H9 (cell line): ENCODE measurements around the gene ZIM2. TPM values are rescaled to one million over a fixed set of nuclear protein-coding genes. Genes with fewer than 3 reads are reported as not detected.

Source experiments
- DNase-seq: peaks from one replicate; pipeline ENCODE4 v3.0.0-alpha.2; 2017
- H2AFZ ChIP-seq: one replicate; pipeline ENCODE4 v1.6.1; 2013; ENCODE audit warnings: mild to moderate bottlenecking, low read length, control low read depth, moderate library complexity
- H2AK5ac ChIP-seq: 2 replicates; pipeline ENCODE4 v1.6.1; 2013; ENCODE audit warnings: low read length, control low read depth, mixed read lengths; ENCODE audit not compliant: insufficient read length
- H2BK120ac ChIP-seq: one replicate; pipeline ENCODE4 v1.6.1; 2013; ENCODE audit warnings: low read depth, mild to moderate bottlenecking, low read length, control low read depth, inconsistent platforms; ENCODE audit not compliant: poor library complexity, severe bottlenecking
- H2BK12ac ChIP-seq: 2 replicates; pipeline ENCODE4 v1.6.1; 2013; ENCODE audit warnings: low read length, control low read depth, mixed read lengths, low read depth; ENCODE audit not compliant: insufficient read length
- H2BK15ac ChIP-seq: 2 replicates; pipeline ENCODE4 v1.6.1; 2013; ENCODE audit warnings: low read depth, low read length, control low read depth
- H2BK20ac ChIP-seq: one replicate; pipeline ENCODE4 v1.6.1; 2013; ENCODE audit warnings: low read depth, mild to moderate bottlenecking, low read length, control low read depth, inconsistent platforms; ENCODE audit not compliant: poor library complexity, severe bottlenecking
- H2BK5ac ChIP-seq: 2 replicates; pipeline ENCODE4 v1.6.1; 2013; ENCODE audit warnings: low read length, control low read depth, mixed read lengths; ENCODE audit not compliant: insufficient read length
- H3K14ac ChIP-seq: 2 replicates; pipeline ENCODE4 v1.6.1; 2013; ENCODE audit warnings: low read length, control low read depth; ENCODE audit not compliant: insufficient read depth
- H3K18ac ChIP-seq: 2 replicates; pipeline ENCODE4 v1.6.1; 2013; ENCODE audit warnings: low read depth, mild to moderate bottlenecking, mixed read lengths, low read length, control low read depth; ENCODE audit not compliant: insufficient read length
- H3K23ac ChIP-seq: 2 replicates; pipeline ENCODE4 v1.6.1; 2013; ENCODE audit warnings: low read length, control low read depth, mixed read lengths, low read depth; ENCODE audit not compliant: insufficient read length
- H3K23me2 ChIP-seq: 2 replicates; pipeline ENCODE4 v1.6.1; 2013; ENCODE audit warnings: low read depth, mild to moderate bottlenecking, mixed read lengths, low read length, control low read depth; ENCODE audit not compliant: insufficient read length, poor library complexity, severe bottlenecking
- H3K27ac ChIP-seq: 2 replicates; pipeline ENCODE4 v1.5.1; 2013; ENCODE audit warnings: low read length, control low read depth, mixed read lengths, low read depth; ENCODE audit not compliant: insufficient read length
- H3K27me3 ChIP-seq: 2 replicates; pipeline ENCODE4 v1.6.1; 2013; ENCODE audit warnings: low read length, control low read depth, inconsistent platforms; ENCODE audit not compliant: insufficient read depth
- H3K4ac ChIP-seq: 2 replicates; pipeline ENCODE4 v1.6.1; 2013; ENCODE audit warnings: low read depth, mild to moderate bottlenecking, control low read depth, inconsistent platforms, low read length, moderate library complexity
- H3K4me1 ChIP-seq: 2 replicates; pipeline ENCODE4 v1.6.1; 2013; ENCODE audit warnings: low read length, control low read depth, inconsistent platforms; ENCODE audit not compliant: insufficient read depth
- H3K4me2 ChIP-seq: 2 replicates; pipeline ENCODE4 v1.6.1; 2013; ENCODE audit warnings: low read length, control low read depth, mixed read lengths; ENCODE audit not compliant: insufficient read length, insufficient read depth
- H3K56ac ChIP-seq: 2 replicates; pipeline ENCODE4 v1.6.1; 2013; ENCODE audit warnings: low read depth, mild to moderate bottlenecking, mixed read lengths, low read length, control low read depth; ENCODE audit not compliant: insufficient read length
- H3K79me1 ChIP-seq: 2 replicates; pipeline ENCODE4 v1.6.1; 2013; ENCODE audit warnings: low read depth, mild to moderate bottlenecking, moderate library complexity, low read length, control low read depth, inconsistent platforms; ENCODE audit not compliant: insufficient read depth, poor library complexity, severe bottlenecking
- H3K79me2 ChIP-seq: 2 replicates; pipeline ENCODE4 v1.6.1; 2013; ENCODE audit warnings: low read length, control low read depth, inconsistent platforms; ENCODE audit not compliant: insufficient read depth
- H3K9ac ChIP-seq: 2 replicates; pipeline ENCODE4 v1.6.1; 2013; ENCODE audit warnings: low read length, control low read depth, mixed read lengths; ENCODE audit not compliant: insufficient read length; ENCODE audit errors: extremely low read depth
- H3K9me3 ChIP-seq: one replicate; pipeline ENCODE4 v1.6.1; 2013; ENCODE audit warnings: low read depth, low read length, inconsistent platforms; ENCODE audit not compliant: control insufficient read depth
- H3T11ph ChIP-seq: one replicate; pipeline ENCODE4 v1.6.1; 2013; ENCODE audit warnings: mild to moderate bottlenecking, low read length, control low read depth, inconsistent platforms
- H4K20me1 ChIP-seq: one replicate; pipeline ENCODE4 v1.6.1; 2013; ENCODE audit not compliant: control insufficient read depth, insufficient read length, insufficient read depth
- H4K5ac ChIP-seq: 2 replicates; pipeline ENCODE4 v1.6.1; 2013; ENCODE audit warnings: low read depth, mild to moderate bottlenecking, mixed read lengths, low read length, control low read depth; ENCODE audit not compliant: insufficient read length
- H4K8ac ChIP-seq: replicated peaks from 2 replicates; pipeline ENCODE4 v1.6.1; 2013; ENCODE audit warnings: low read length, control low read depth, mixed read lengths, low read depth; ENCODE audit not compliant: insufficient read length
- H4K91ac ChIP-seq: 2 replicates; pipeline ENCODE4 v1.6.1; 2013; ENCODE audit warnings: low read depth, mild to moderate bottlenecking, moderate library complexity, mixed read lengths, low read length, control low read depth; ENCODE audit not compliant: insufficient read length
- H3K27ac Mint-ChIP-seq, 3 experiments: 2 replicates in 2 of 3; 3 replicates in 1 of 3; pipeline ENCODE4 v1.8.0; 2020 to 2021; ENCODE audit warnings: mixed read lengths in 3 of 3, mild to moderate bottlenecking in 1 of 3, moderate library complexity in 1 of 3
- H3K27me3 Mint-ChIP-seq: 2 replicates; pipeline ENCODE4 v1.8.0; 2021; ENCODE audit warnings: low read depth, mild to moderate bottlenecking, moderate library complexity, mixed read lengths
- H3K36me3 Mint-ChIP-seq, 3 experiments: 2 replicates in 2 of 3; 3 replicates in 1 of 3; pipeline ENCODE4 v1.8.0; 2020 to 2021; ENCODE audit warnings: low read depth in 3 of 3, mixed read lengths in 3 of 3; ENCODE audit not compliant: insufficient read depth in 1 of 3
- H3K4me1 Mint-ChIP-seq, 2 experiments: 2 replicates each; pipeline ENCODE4 v1.8.0; 2020; ENCODE audit warnings: mixed read lengths in 2 of 2
- H3K4me3 Mint-ChIP-seq, 2 experiments: 2 replicates in 1 of 2; 3 replicates in 1 of 2; pipeline ENCODE4 v1.8.0; 2020 to 2021; ENCODE audit warnings: mild to moderate bottlenecking in 2 of 2, mixed read lengths in 2 of 2, moderate library complexity in 1 of 2
- H3K9me3 Mint-ChIP-seq, 2 experiments: 2 replicates in 1 of 2; 3 replicates in 1 of 2; pipeline ENCODE4 v1.8.0; 2020; ENCODE audit warnings: mild to moderate bottlenecking in 2 of 2, mixed read lengths in 2 of 2, moderate library complexity in 1 of 2
- WGBS: extraction: QIAGEN DNeasy Blood & Tissue Kit; methylation state at CpG from one replicate; pipeline ENCODE4 v1.1.7; 2013; ENCODE audit warnings: missing lambda C conversion rate, low lambda C conversion rate, mixed read lengths; ENCODE audit not compliant: insufficient read length; ENCODE audit errors: extremely low coverage; 5-methylcytosine and 5-hydroxymethylcytosine counted together
- total RNA-seq: library from RNA; stranded (reverse); gene quantifications from 2 replicates; pipeline ENCODE4 v1.2.1, GENCODE V29; 2021
- TF ChIP-seq, protein P1 (sequence below): fragments of 200-600 bp; sonication (generic); conservative IDR thresholded peaks from 3 replicates; pipeline ENCODE4 v1.8.0; 2021; ENCODE audit warnings: antibody characterized with exemption, mild to moderate bottlenecking

The ZIM2 gene
- total RNA-seq, 1 experiment from 2014 or later, result not detected

DNA sequence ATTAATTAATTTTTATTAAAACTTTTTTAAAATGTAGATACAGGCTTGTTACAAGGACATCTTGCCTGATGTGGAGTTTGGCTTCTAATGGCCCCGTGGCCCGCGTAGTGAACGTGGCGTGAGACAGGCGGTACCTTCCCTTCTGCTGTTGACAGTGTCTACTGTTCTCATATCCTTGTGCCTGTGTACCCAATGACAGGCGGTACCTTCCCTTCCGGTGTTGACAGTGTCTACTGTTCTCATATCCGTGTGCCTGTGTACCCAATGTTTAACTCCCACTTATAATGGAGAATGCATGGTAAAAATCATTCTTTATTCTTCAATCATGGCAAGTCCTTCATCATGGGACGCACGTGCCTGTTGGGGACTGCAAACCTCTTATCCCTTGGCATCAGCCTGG, 89.9 kb downstream of the ZIM2 start:
- no peak overlapping the region for H4K8ac ChIP-seq
- Mint-ChIP-seq H3K4me1 (no peaks in the 10 kb centered on the region), H3K27me3 (peaks cover 6% of the 10 kb centered on the region; the same call in 1 of the 2 replicates), H3K36me3 (peaks cover 17 to 44% (median 23%) of the 10 kb centered on the region in 3 experiments), H3K4me3 (no peak overlapping the region), H3K27ac (no peak overlapping the region), H3K9me3 (peaks cover 86 to 95% of the 10 kb centered on the region in 2 experiments)
- peaks cover 41% of the 10 kb centered on the region for H3K9me3 ChIP-seq
- H3K56ac ChIP-seq, result no peak overlapping the region
- H2AFZ ChIP-seq, result no peak overlapping the region
- no peak overlapping the region for H2BK15ac ChIP-seq
- no peak overlapping the region for H3K4me2 ChIP-seq
- no peak overlapping the region for H4K91ac ChIP-seq
- no peak overlapping the region for H3K27ac ChIP-seq
- no peaks in the 10 kb centered on the region for H3K23me2 ChIP-seq
- H3T11ph ChIP-seq, result no peak overlapping the region
- no peak overlapping the region for H4K5ac ChIP-seq
- H4K20me1 ChIP-seq, result no peaks in the 10 kb centered on the region
- no peak overlapping the region for H2BK20ac ChIP-seq
- no peak overlapping the region for H3K14ac ChIP-seq
- H3K9ac ChIP-seq, result no peak overlapping the region
- H2BK12ac ChIP-seq, result no peak overlapping the region
- WGBS, result no CpG with 5 or more reads among the region's 11 CpGs
- no peak overlapping the region for H3K4ac ChIP-seq
- TF ChIP-seq, protein P1, sequence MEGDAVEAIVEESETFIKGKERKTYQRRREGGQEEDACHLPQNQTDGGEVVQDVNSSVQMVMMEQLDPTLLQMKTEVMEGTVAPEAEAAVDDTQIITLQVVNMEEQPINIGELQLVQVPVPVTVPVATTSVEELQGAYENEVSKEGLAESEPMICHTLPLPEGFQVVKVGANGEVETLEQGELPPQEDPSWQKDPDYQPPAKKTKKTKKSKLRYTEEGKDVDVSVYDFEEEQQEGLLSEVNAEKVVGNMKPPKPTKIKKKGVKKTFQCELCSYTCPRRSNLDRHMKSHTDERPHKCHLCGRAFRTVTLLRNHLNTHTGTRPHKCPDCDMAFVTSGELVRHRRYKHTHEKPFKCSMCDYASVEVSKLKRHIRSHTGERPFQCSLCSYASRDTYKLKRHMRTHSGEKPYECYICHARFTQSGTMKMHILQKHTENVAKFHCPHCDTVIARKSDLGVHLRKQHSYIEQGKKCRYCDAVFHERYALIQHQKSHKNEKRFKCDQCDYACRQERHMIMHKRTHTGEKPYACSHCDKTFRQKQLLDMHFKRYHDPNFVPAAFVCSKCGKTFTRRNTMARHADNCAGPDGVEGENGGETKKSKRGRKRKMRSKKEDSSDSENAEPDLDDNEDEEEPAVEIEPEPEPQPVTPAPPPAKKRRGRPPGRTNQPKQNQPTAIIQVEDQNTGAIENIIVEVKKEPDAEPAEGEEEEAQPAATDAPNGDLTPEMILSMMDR, result no peak
- H2BK5ac ChIP-seq, result no peak overlapping the region
- H3K18ac ChIP-seq, result no peak overlapping the region
- no peaks in the 10 kb centered on the region for H3K79me1 ChIP-seq
- H2BK120ac ChIP-seq, result no peak overlapping the region
- no peaks in the 10 kb centered on the region for H3K4me1 ChIP-seq
- H3K27me3 ChIP-seq, result no peaks in the 10 kb centered on the region
- no peaks in the 10 kb centered on the region for H3K79me2 ChIP-seq
- DNase-seq, result no peak
- no peak overlapping the region for H2AK5ac ChIP-seq
- H3K23ac ChIP-seq, result no peak overlapping the region
